GM13977 (cell line): ENCODE data around the gene MICAL1.

ENCODE experiments used
- DNase-seq: peaks from one replicate; pipeline ENCODE4 v3.0.0; 2012; ENCODE audit warnings: low spot score
- CTCF ChIP-seq: IDR thresholded peaks from 2 replicates; pipeline ENCODE4 v1.5.1; 2012; ENCODE audit warnings: mild to moderate bottlenecking, control low read depth; ENCODE audit not compliant: insufficient read depth; ENCODE audit errors: extremely low read depth, missing control alignments
- in situ Hi-C: fragments of 300-500 bp; cut with MboI; formaldehyde crosslinking; loops from one replicate; pipeline ENCODE4 v1.12.0; 2022; ENCODE audit warnings: low sequenced_read_pairs, low pct_unique_long_range_greater_than_20kb, mixed read lengths, inconsistent platforms; ENCODE audit not compliant: unreplicated experiment

The MICAL1 gene

GRCh38 chr6:109491207-109491938, 35.8 kb upstream of the MICAL1 start:
- DNase-seq, result peak; percentile 50
- TF ChIP-seq CTCF, result no peak
- in situ Hi-C loops, result no loop called here

DNA sequence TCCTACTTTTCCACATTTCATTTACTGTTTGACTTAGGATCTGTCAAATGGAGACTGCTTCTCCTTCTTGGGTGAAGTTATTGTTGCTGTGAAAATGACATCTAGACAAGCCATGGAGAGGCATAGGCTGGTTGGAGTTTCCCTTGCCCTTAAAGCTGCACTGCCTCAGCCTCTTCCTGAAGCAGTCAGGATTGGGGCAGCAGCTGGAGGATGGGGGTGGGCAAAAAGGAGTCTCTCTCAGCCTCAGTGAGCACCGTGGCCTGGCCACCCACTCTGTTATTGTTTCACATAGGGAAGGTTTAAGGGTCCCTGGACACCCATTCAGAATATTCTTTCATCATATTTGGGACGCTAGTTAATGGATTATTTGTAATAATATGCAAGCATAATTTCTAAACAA, 35.1 kb upstream of the MICAL1 start:
- no peak for TF ChIP-seq CTCF
- in situ Hi-C loops, result no loop called here
- no peak for DNase-seq

DNA sequence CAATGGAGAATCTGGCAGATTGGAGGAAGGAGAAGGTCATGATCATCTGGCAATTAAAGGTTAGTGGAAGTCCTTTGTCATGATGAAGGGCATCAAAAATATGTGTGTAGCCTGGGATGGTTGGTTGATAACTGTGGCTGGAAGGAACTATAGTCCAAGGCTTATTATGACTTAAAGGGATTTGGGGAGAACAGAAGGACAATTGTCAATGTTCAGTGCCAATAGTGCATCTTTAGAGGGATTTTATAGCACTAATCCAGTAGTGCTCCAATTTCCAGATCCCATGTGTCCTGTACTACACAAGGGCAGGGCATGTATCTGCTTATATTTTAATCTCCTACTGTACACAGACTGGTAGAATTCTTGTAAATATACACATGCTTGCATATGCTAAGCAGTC, 32.4 kb upstream of the MICAL1 start:
- no peak for DNase-seq
- no peak for TF ChIP-seq CTCF
- in situ Hi-C loops, result no loop called here

- in situ Hi-C loops, result no loop called here
- no peak for TF ChIP-seq CTCF
- no peak for DNase-seq
Measured at GRCh38 chr6:109486068-109486467, 30.5 kb upstream of the MICAL1 start.

GRCh38 chr6:109485266-109485935, 29.8 kb upstream of the MICAL1 start:
- no peak for TF ChIP-seq CTCF
- DNase-seq, result no peak
- in situ Hi-C loops, result no loop called here

DNA sequence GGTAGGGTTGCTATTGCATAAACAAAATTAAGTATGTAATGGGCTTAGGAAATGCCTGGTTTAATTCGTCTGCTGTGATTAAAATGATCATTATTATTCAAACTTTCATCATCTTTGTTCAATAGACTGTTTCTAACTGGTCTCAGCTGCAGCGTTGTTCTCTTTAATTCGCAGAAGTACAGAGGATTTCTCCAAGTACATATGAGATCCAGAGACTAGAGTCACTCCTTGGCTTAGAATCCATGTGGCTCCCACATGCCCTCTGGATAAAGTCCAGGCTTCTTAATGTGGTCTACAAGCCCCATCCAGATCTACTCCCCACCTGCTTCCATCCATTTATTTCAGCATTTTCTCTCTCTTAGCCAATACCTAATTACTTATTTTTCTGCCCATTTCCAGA, 28.6 kb upstream of the MICAL1 start:
- no peak for DNase-seq
- in situ Hi-C loops, result no loop called here
- no peak for TF ChIP-seq CTCF

GRCh38 chr6:109483735-109484057, 28.1 kb upstream of the MICAL1 start:
- DNase-seq, result no peak
- no peak for TF ChIP-seq CTCF
- in situ Hi-C loops, result no loop called here
